ENCODE measurements around the gene DBI. TPM values are rescaled to one million over a fixed set of nuclear protein-coding genes. Genes with fewer than 3 reads are reported as not detected.

DBI gene
- 100 to 1,000 TPM in 3 of 4 donors, 10 to 100 TPM in 1; 48.1 to 166 (median 140) TPM for total RNA-seq

DNA sequence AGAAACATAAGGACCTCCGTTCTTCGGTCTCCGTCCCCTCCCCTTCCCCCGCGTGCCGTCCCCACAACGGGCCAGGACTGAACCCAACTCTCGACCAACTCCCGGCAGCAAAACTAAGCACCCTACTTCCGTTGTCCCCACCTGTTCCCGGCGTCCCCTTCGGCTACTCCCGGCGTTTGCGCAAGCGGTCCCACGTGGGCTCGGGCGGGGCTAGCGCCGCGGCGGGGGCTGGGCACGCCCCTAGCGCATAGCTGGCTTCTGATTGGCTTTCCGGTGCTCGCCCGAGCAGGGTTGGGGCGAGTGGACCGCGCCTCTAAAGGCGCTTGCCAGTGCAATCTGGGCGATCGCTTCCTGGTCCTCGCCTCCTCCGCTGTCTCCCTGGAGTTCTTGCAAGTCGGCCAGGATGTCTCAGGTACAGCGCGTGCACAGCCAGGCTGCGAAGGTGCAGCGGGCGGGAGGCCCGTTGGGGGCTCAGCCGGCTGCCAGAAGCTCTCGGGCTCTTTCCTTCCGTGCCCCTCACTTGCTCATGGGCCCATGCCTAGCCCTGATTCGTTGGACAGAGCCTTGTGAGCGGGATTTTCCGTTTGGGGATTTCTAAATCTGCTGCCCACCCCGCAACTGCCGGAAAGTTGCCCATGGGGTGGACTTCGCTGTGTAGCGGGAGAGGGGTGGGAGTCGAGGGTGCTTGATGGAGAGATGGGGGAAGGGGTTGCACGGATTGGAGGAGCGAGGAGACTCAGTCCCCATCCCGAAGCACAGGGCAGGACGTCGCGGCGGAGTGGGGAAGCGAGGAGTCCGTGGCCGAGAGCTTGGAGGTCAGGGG lies at the start of gene DBI, which contains the start of gene C2orf76:
DBI (plus strand) TSS at position 329 of the 823 bp plus-strand sequence; CDS start at position 404, 75 bp downstream.
C2orf76 (minus strand) TSS at position 186 of the 823 bp plus-strand sequence. CDS start 26,875 bp downstream, outside the sequence.
- Histone ChIP-seq H3K4me1 (peaks cover 15 to 25% of the 10 kb centered on the region in 2 donors), H3K27me3 (no peaks in the 10 kb centered on the region), H3K27ac (peak within 1 kb of the TSS; percentile 60 to 84 (median 74)), H3K4me3 (replicated peaks in 1 of 3) (peak within 1 kb of the TSS; percentile 66 to 86 (median 85)), H3K36me3 (peaks cover 18 to 32% of the 10 kb centered on the region in 2 donors), H3K9me3 (no peaks in the 10 kb centered on the region)
- intact Hi-C loops (cut with DNase I): no loop called here
- peak; percentile 95 to 96 for DNase-seq
- WGBS, 2 donors: 0% methylated on average over 31 to 46 of the region's 65 CpGs
- TF ChIP-seq POLR2A (IDR thresholded peaks at IDR 0.05) (peak; percentile 88 to 98), CTCF (IDR thresholded peaks at IDR 0.05) (peak in 1 of 6 experiments; percentile 11)

GRCh38 chr2:119317554-119317953 lies 49.2 kb upstream of the DBI start:
- Histone ChIP-seq H3K27ac (no peak overlapping the region), H3K36me3 (no peaks in the 10 kb centered on the region), H3K9me3 (no peaks in the 10 kb centered on the region), H3K27me3 (no peaks in the 10 kb centered on the region), H3K4me3 (replicated peaks in 1 of 3) (no peak overlapping the region), H3K4me1 (peaks cover 5 to 15% of the 10 kb centered on the region in 2 donors)
- DNase-seq: no peak
- intact Hi-C loops (cut with DNase I): no loop called here
- 97% methylated on average over 1 of the region's 1 CpG for WGBS, 2 donors
- TF ChIP-seq POLR2A (IDR thresholded peaks at IDR 0.05): no peak
- no peak for TF ChIP-seq CTCF (IDR thresholded peaks at IDR 0.05)

DNA sequence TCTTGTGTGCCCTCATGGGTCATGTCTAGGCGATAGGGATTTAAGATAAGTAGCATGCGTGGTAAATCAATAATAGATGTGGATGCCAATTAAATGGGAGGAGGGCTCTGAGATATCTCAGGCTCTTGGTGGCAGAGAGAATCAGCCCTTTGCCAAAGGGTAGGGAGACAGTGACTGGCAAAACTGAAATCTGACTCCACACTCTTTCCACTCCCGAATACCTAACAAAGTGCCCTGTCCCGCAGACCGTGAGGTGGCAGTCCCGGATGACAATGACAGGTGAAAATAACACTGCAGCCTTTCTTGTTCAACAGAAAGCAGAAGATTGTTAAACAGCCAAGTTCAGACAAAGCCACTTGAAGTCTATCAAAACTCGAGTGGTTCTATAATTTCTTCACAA lies 47.2 kb upstream of the DBI start:
- Histone ChIP-seq H3K4me1 (peaks cover 9 to 24% of the 10 kb centered on the region in 2 donors), H3K36me3 (no peaks in the 10 kb centered on the region), H3K27me3 (no peaks in the 10 kb centered on the region), H3K27ac (no peak overlapping the region), H3K4me3 (replicated peaks in 1 of 3) (no peak overlapping the region), H3K9me3 (no peaks in the 10 kb centered on the region)
- intact Hi-C loops (cut with DNase I): no loop called here
- DNase-seq: no peak
- 73 to 83% methylated on average over 7 of the region's 7 CpGs for WGBS, 2 donors
- TF ChIP-seq CTCF (IDR thresholded peaks at IDR 0.05) (no peak), POLR2A (IDR thresholded peaks at IDR 0.05) (no peak)

DNA sequence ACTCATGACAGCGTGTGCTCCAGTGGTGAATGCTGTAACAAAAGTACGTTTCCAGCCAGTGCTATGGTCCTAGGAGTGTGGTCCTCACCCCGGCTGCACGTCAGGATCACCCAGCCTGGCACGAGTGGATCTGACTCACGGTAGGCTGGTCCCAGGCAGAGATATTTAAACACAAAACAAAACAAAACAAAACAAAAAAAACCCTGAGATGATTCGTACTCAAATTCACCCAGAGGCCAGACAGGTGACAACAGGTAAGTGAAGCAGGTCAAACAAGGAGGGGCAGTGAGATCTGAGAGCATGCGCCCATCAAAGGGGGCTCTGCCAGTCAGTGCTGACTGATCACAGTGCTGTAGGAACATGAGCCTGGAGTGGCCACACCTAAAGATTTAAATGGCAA lies 43.3 kb upstream of the DBI start:
- no peaks in the 10 kb centered on the region for H3K36me3 ChIP-seq
- peak; percentile 59 to 70 for DNase-seq
- H3K4me1 ChIP-seq: peaks cover 4 to 9% of the 10 kb centered on the region in 2 donors
- peak overlapping the region in 2 of 3 donors; percentile 14 to 34 for H3K27ac ChIP-seq
- WGBS, 2 donors: 47 to 58% methylated on average over 8 of the region's 8 CpGs
- H3K4me3 ChIP-seq (replicated peaks in 1 of 3): no peak overlapping the region
- no peaks in the 10 kb centered on the region for H3K27me3 ChIP-seq
- no peaks in the 10 kb centered on the region for H3K9me3 ChIP-seq
- TF ChIP-seq POLR2A (IDR thresholded peaks at IDR 0.05) (no peak), CTCF (IDR thresholded peaks at IDR 0.05) (no peak)
- intact Hi-C loops (cut with DNase I): no loop called here

DNA sequence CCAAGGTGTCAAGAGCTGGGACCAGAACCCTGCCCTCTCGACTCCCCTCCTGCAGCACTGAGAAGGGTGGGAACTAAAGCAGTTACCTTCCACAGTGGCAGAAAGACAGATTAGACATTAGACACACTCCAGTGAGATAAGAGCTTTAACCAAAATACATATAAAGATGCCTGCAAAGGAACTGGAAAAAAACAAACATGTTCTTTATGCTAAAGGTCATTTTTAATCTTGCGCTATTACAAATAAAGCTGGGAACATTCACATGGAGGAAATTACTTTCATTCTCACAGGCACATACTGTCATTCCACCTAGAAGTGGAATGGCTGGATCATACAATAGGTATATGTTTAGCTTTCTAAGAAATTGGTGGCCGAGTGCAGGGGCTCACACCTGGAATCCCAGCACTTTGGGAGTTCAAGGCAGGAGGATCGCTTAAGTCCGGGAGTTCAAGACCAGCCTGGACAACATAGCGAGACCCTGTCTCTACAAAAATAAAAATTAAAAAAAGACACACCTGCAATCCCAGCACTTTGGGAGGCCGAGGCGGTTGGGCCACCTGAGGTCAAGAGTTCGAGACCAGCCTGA lies 42.0 kb upstream of the DBI start:
- intact Hi-C loops (cut with DNase I): no loop called here
- WGBS, 2 donors: 93 to 96% methylated on average over 9 of the region's 9 CpGs
- no peak overlapping the region for H3K4me3 ChIP-seq (replicated peaks in 1 of 3)
- DNase-seq: no peak
- no peaks in the 10 kb centered on the region for H3K36me3 ChIP-seq
- TF ChIP-seq CTCF (IDR thresholded peaks at IDR 0.05) (no peak), POLR2A (IDR thresholded peaks at IDR 0.05) (no peak)
- peaks cover 4 to 9% of the 10 kb centered on the region in 2 donors for H3K4me1 ChIP-seq
- H3K27ac ChIP-seq: peak overlapping the region in 1 of 3 donors; percentile 34
- no peaks in the 10 kb centered on the region for H3K9me3 ChIP-seq
- H3K27me3 ChIP-seq: no peaks in the 10 kb centered on the region

All from thyroid gland (tissue), 4 donors.